ENCODE data around the gene EXOC3. TPM values are rescaled to one million over a fixed set of nuclear protein-coding genes. Genes with fewer than 3 reads are reported as not detected.

EXOC3 gene
- total and polyA plus RNA-seq, 10 of the 15 experiments (the other 5 are each of a cell fraction or from before 2014, with no cell fraction given): 1.6 to 53.0 (median 27.9) TPM

- TF ChIP-seq ZNF687 (IDR thresholded peaks at IDR 0.05) (peak; percentile 90), SP1 (IDR thresholded peaks at IDR 0.05; ENCODE audit: low read depth, low read length) (peak; percentile 28), NFYA (IDR thresholded peaks at IDR 0.05; ENCODE audit: borderline replicate concordance, low read depth, low read length) (no peak), SUPT20H (IDR thresholded peaks at IDR 0.05; ENCODE audit: borderline replicate concordance, control insufficient read depth, low read depth, low read length) (no peak), GABPA (IDR thresholded peaks at IDR 0.05; ENCODE audit: low read depth) (no peak), CREM (IDR thresholded peaks at IDR 0.05; ENCODE audit: low read depth) (no peak), ZNF217 (IDR thresholded peaks at IDR 0.05) (no peak), SPI1 (IDR thresholded peaks at IDR 0.05; ENCODE audit: borderline replicate concordance, insufficient read depth, low read depth, low read length) (peak; percentile 99), FOXK2 (IDR thresholded peaks at IDR 0.05) (no peak), HDAC2 (IDR thresholded peaks at IDR 0.05) (no peak), ASH2L (IDR thresholded peaks at IDR 0.05; ENCODE audit: borderline replicate concordance, low read depth) (no peak), NKRF (conservative IDR thresholded peaks at IDR 0.05) (peak; percentile 36; the same call in 1 of the 2 replicates), ESRRA (IDR thresholded peaks at IDR 0.05; ENCODE audit: low read length) (no peak), POLR2AphosphoS5 (IDR thresholded peaks at IDR 0.05; ENCODE audit: low read length) (peak; percentile 37; the same call in 1 of the 2 replicates), CBFB (IDR thresholded peaks at IDR 0.05; ENCODE audit: low read depth) (peak; percentile 53; the same call in 1 of the 2 replicates), TBL1XR1 (IDR thresholded peaks at IDR 0.05; ENCODE audit: low read depth, low read length) (no peak), NFYB (IDR thresholded peaks at IDR 0.05; ENCODE audit: insufficient read depth, low read depth, low read length) (no peak), SMAD5 (IDR thresholded peaks at IDR 0.05; ENCODE audit: low read depth) (peak; percentile 30; the same call in 1 of the 2 replicates), IKZF2 (IDR thresholded peaks at IDR 0.05) (peak; percentile 87 to 88), ELK1 (IDR thresholded peaks at IDR 0.05; ENCODE audit: low read depth, low read length) (no peak), KLF5 (IDR thresholded peaks at IDR 0.05; ENCODE audit: partially characterized antibody) (peak; percentile 25), POU2F2 (IDR thresholded peaks at IDR 0.05; ENCODE audit: borderline replicate concordance, low read depth, low read length) (0 out of 3 replicates have a peak, but pooled peaks have one; percentile 23), GATAD2B (conservative IDR thresholded peaks at IDR 0.05; ENCODE audit: low read depth) (peak; percentile 93), NBN (IDR thresholded peaks at IDR 0.05) (peak; percentile 81), NR2C2 (IDR thresholded peaks at IDR 0.05; ENCODE audit: borderline replicate concordance, control insufficient read depth, insufficient read length, low read depth) (no peak), RBBP5 (conservative IDR thresholded peaks at IDR 0.05) (no peak)
Measured at GRCh38 chr5:424301-425110, 18.5 kb upstream of the EXOC3 start (continued).
